ENCODE data around the gene SNX8. TPM values are rescaled to one million over a fixed set of nuclear protein-coding genes. Genes with fewer than 3 reads are reported as not detected.

Gene SNX8
- total RNA-seq, 1 donor from 2014 or later, result 15.6 TPM

GRCh38 chr7:2217206-2217605 lies 97.0 kb downstream of the SNX8 start:
- Mint-ChIP-seq H3K27me3 (no peaks in the 10 kb centered on the region), H3K4me3 (ENCODE audit: low read depth) (no peak overlapping the region), H3K36me3 (ENCODE audit: insufficient read depth) (peaks cover 32% of the 10 kb centered on the region), H3K4me1 (ENCODE audit: low read depth) (no peaks in the 10 kb centered on the region), H3K27ac (no peak overlapping the region), H3K9me3 (ENCODE audit: low read depth) (no peaks in the 10 kb centered on the region)
- no peak for TF ChIP-seq CTCF (IDR thresholded peaks at IDR 0.05; ENCODE audit: unreplicated experiment)
- DNase-seq (ENCODE audit: low spot score, unreplicated experiment), result no peak

- H3K4me1 Mint-ChIP-seq (ENCODE audit: low read depth), result no peaks in the 10 kb centered on the region
- TF ChIP-seq CTCF (IDR thresholded peaks at IDR 0.05; ENCODE audit: unreplicated experiment), result no peak
- H3K27me3 Mint-ChIP-seq, result no peaks in the 10 kb centered on the region
- no peak overlapping the region for H3K4me3 Mint-ChIP-seq (ENCODE audit: low read depth)
- no peak overlapping the region for H3K27ac Mint-ChIP-seq
- no peak for DNase-seq (ENCODE audit: low spot score, unreplicated experiment)
- no peaks in the 10 kb centered on the region for H3K9me3 Mint-ChIP-seq (ENCODE audit: low read depth)
- peaks cover 32% of the 10 kb centered on the region for H3K36me3 Mint-ChIP-seq (ENCODE audit: insufficient read depth)
These were observed 98.4 kb downstream of the SNX8 start for GRCh38 chr7:2215851-2216250.

- Mint-ChIP-seq H3K36me3 (ENCODE audit: insufficient read depth) (peaks cover 33% of the 10 kb centered on the region), H3K4me1 (ENCODE audit: low read depth) (no peaks in the 10 kb centered on the region), H3K27ac (no peak overlapping the region), H3K9me3 (ENCODE audit: low read depth) (no peaks in the 10 kb centered on the region), H3K4me3 (ENCODE audit: low read depth) (no peak overlapping the region), H3K27me3 (no peaks in the 10 kb centered on the region)
- DNase-seq (ENCODE audit: low spot score, unreplicated experiment), result no peak
- no peak for TF ChIP-seq CTCF (IDR thresholded peaks at IDR 0.05; ENCODE audit: unreplicated experiment)
These were observed 99.6 kb downstream of the SNX8 start for GRCh38 chr7:2214636-2215035.

GRCh38 chr7:2213551-2214215 lies 100.6 kb downstream of the SNX8 start:
- Mint-ChIP-seq H3K27ac (no peak overlapping the region), H3K9me3 (ENCODE audit: low read depth) (no peaks in the 10 kb centered on the region), H3K4me1 (ENCODE audit: low read depth) (no peaks in the 10 kb centered on the region), H3K27me3 (no peaks in the 10 kb centered on the region), H3K36me3 (ENCODE audit: insufficient read depth) (peaks cover 35% of the 10 kb centered on the region), H3K4me3 (ENCODE audit: low read depth) (no peak overlapping the region)
- no peak for TF ChIP-seq CTCF (IDR thresholded peaks at IDR 0.05; ENCODE audit: unreplicated experiment)
- no peak for DNase-seq (ENCODE audit: low spot score, unreplicated experiment)

GRCh38 chr7:2212906-2213305 lies 101.3 kb downstream of the SNX8 start:
- Mint-ChIP-seq H3K9me3 (ENCODE audit: low read depth) (no peaks in the 10 kb centered on the region), H3K27me3 (no peaks in the 10 kb centered on the region), H3K4me1 (ENCODE audit: low read depth) (no peaks in the 10 kb centered on the region), H3K4me3 (ENCODE audit: low read depth) (no peak overlapping the region), H3K36me3 (ENCODE audit: insufficient read depth) (peaks cover 33% of the 10 kb centered on the region), H3K27ac (no peak overlapping the region)
- no peak for TF ChIP-seq CTCF (IDR thresholded peaks at IDR 0.05; ENCODE audit: unreplicated experiment)
- no peak for DNase-seq (ENCODE audit: low spot score, unreplicated experiment)
